ENCODE data around the gene RALGAPA2.

The RALGAPA2 gene

DNA sequence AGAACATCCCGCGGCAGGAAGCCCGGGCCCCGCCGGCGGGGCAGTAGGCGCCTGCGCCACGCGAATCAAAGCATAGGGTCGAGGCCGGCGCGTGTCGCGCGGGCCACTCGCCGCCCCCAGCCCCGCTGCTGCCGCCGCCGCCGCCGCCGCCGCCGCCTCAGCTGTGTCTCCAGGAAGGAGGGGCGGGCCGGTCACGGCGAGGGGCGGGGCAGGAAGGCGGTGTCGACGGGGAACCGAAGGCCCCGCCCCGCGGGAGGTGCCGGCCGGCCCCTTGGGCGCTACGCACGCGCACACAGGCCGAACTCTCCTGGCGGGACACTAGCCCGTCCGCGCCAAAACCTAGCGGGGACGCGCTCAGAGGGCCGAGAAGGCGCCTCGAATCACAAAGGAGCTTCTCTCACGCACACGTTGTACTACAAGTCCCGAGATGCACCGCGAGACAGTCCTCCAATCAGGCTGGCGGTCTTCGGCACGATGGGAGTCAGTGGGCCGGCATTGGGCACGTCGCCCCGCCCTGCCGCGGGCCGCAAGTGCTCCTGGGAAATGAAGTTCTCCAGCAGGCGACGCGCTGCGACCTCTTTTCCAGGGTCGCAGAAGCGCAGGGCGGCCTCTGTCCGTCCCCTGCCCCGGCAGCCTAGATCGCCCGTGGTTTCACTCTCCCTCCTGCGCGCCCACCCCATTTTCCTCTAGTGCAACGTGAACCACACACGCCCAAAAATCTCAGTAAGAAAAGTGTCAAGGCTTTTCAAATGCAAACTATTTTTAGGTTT is at the start of gene RALGAPA2:
RALGAPA2 (minus strand) TSS at position 171 of the 770 bp plus-strand sequence; CDS start at position 7, 164 bp downstream.
- DNase-seq (ENCODE audit: low read depth, low spot score), result peak; percentile 90

DNA sequence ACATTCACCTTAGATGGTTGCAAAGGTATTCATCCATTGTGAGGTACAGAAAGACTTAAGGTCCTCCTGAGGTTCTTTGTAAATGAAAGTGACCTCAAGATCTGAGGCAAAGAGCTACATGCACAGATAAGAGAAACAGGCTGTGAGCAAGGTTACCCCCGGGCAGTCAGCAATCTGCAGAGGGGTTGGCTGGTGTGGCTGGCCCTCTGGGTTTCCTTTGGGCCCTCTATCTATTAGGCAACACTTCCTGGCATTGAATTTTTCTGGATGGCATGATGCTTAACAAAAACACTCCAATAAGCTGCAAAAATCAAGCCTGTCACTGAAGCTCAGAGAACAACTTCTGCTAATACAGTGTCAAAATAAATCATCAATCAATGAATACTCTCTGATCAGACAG is 48.9 kb upstream of the RALGAPA2 start:
- DNase-seq (ENCODE audit: low read depth, low spot score), result no peak

DNA sequence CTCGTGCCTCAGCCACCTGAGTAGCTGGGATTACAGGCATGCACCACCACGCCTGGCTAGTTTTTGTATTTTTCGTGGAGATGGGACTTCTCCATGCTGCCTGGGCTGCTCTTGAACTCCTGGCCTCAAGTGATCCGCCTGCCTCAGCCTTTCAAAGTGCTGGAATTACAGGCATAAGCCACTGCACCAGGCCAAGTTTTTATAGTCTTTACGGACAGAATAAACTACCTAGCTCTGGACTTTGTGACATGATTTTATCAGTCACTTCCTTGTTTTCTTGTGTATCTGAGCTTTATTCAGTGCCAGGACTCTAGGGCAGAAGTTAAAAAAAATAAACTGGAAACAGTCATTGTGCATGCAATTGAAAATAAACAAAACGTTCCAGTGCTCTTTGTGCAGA is 46.7 kb upstream of the RALGAPA2 start:
- DNase-seq (ENCODE audit: low read depth, low spot score), result no peak

DNA sequence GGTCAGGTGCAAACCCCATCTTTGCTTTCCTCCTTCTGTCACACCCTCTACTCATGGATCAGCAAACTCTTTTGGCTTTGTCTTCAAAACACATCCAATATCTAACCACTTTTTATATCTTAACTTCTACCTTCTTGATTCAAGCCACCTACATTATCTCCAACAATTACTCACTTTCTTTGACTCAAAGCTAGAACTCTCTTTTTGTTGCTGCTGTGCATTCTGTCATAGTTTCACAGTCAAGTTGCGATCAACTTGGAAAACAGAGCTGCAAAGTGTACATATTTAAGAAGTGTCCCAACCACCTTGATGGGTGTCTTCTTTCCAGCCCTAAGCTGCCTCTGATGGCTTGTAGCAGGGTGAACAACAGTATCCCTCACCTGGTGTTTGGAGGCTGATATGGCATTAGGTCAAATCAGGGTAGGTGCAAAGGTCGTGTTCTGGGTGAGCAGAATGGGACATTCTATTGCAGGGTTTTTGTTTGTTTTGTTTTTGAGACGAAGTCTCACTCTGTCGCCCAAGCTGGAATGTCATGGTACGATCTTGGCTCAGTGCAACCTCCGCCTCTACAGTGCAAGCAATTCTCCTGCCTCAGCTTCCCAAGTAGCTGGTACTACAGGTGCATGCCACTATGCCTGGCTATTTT is 43.4 kb upstream of the RALGAPA2 start:
- no peak for DNase-seq (ENCODE audit: low read depth, low spot score)

DNA sequence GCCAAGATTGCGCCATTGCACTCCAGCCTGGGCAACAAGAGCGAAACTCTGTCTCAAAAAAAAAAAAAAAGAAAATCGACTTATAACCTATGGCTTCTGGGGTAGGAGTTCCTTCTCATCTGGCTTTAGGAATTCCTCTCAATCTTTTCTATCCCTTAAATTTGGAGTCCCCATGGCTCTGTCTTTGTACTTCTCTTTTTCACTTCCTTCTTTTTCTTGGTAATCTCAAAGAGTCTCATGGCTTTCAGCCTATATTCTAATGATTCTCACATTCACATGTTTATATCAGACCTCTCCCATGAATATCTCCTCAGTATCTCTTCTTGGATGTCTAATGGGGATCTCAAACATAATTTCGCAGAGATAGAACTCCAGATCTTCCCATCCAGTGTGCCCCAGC is 42.8 kb upstream of the RALGAPA2 start:
- no peak for DNase-seq (ENCODE audit: low read depth, low spot score)

DNA sequence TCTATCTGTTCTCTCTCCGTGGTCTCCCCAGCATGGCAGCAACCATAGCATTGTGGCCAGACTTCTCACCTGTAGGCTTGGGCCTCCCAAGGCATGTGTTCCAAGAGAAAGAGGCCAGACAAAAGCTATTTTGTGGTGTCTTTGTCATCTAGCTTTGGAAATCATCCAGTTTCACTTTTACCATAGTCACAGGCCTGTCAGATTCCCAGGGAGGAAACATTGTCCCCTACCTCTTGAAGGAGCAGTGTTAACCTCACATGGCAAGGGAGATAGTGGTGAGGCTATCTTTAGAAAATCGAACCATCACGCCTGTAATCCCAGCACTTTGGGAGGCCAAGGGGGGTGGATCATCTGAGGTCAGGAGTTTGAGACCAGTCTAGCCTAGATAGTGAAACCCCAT is 42.3 kb upstream of the RALGAPA2 start:
- no peak for DNase-seq (ENCODE audit: low read depth, low spot score)

DNA sequence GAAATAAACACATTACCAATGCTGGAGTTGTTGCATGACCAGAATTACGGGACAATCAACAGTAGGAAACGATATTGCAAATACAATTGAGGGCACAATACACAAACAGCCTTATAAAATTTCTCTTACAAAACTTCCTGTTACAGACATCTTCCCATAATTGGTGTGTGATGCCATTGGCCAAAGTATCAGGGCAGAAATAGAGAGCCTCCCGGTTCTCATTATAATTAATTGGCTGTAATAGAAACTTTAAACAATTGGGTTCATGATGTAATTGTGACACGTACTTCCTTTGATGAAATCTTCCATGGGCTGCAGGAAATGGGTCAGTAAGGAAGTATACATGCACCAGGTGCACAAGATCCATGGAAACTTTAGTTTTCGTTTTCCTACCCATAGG is 40.3 kb upstream of the RALGAPA2 start:
- no peak for DNase-seq (ENCODE audit: low read depth, low spot score)

DNA sequence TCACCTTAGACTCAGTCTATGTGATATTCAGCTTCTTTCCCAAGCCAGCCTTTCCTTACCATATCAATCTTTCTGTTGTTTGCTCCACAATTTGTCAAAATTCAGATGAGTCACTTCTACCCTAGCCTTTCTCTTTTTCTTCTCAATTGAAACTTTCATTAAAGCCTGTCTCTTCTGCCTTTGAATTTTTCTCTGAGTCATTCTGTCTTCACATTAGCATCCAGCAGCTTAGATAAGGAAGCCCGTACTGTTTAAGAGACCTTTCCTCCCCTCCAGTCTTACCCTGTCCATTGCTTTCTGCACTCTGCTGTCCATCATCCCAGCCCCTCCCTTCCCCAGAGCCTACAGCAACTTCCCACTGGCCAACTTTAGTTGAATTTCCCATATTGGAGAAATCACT is 34.9 kb upstream of the RALGAPA2 start:
- DNase-seq (ENCODE audit: low read depth, low spot score), result no peak

DNA sequence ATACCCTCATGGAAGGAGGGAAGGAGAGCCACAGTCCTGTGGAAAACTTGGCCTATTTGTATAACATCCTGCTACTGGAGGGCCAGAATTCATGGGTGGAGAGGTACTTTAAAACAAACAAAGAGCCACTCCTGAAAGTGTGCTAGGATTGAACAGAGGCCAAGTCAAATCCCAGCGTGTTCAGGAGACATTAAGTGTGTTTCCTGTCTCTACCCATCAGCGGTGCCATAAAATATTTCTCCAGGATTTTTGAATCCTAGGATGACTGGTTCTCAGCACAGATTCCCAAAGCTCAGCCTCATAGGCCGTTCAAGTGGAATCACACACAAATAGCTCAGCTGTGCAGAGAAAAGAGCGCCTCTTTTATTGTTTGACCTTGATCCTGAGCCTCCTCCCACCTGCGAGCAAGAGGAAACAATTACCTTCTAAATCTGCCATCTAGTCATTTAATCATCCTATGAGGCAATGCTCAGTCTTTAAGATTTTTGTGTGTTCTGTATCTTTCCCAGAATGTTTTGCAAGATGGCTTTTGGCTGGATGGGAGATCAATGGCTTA is 31.8 kb upstream of the RALGAPA2 start:
- no peak for DNase-seq (ENCODE audit: low read depth, low spot score)

DNA sequence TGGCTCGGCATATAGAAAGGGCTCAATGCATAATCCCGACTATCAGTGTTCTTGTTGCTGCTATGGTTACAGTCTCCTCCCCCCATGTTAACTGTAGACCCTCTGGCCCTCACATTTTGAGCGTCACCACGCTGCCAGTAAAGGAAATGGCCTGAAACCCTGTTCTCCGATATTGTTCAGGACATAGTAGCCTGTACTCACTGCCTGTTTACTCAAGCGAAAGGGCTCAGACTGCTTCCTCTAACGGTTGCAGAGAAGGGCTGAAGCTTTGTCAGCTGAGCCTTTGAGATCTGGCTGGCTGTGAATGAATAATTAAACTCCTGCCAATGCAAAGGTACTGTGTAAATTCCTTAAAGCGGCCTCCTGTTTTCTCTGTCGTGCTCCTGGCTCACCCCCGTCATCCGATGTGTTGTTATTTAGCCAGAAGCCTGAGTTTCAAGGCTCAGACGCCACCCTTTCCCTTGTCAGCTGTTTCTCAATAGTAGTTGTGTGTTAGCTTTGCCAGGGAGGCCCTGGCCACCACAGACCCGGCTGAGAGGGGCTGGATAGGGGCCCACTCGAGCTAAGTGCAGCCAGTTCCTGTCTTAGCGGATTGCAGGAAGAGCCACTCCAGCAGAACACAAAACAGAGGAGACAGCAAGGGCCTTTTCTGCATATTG is 31.2 kb upstream of the RALGAPA2 start:
- DNase-seq (ENCODE audit: low read depth, low spot score), result no peak

DNA sequence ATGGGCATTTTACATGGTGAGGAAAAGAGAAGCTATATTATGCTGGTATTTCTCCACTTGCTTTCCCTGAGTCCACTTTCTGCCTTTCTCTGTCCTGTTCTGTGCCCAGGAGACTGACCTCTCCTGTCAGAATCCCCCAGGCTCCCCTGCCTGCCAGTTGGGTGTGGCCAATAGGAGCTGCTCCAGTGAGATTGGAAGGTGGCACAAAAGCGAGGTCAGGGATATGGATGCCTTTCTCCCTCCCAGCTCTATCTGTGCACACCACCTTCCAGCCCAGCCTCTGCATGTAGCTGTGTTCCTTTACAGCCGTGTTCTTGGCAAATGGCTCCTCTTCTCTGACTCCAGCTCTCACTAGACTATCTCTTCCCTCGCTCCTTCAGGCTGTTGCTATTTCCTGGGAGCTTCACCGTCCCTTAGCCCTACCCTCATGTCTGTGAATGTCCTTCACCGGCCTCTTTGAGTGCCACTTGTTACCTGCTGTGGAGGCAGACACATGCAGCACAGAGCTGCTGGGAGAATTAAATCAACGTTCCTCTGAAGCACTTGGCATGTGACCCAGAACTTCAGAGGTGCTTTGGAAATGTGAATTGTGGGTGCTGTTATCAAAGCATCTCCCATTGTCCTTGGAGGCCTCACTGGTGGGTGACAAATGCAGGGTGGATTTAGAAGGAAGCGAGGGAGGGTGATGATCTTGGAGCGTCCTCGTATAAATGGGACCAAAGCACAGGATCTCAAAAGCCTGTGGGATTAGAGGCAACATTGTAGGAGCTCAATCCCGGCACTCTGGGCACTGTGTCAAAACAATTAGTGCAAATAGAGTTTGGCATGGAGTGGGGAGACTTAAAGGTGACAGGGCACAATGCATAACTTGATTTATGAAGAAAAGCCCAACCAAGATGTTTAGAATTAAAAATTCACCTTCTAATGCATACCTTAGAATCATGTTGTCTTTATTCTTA is 28.9 kb upstream of the RALGAPA2 start:
- no peak for DNase-seq (ENCODE audit: low read depth, low spot score)

DNA sequence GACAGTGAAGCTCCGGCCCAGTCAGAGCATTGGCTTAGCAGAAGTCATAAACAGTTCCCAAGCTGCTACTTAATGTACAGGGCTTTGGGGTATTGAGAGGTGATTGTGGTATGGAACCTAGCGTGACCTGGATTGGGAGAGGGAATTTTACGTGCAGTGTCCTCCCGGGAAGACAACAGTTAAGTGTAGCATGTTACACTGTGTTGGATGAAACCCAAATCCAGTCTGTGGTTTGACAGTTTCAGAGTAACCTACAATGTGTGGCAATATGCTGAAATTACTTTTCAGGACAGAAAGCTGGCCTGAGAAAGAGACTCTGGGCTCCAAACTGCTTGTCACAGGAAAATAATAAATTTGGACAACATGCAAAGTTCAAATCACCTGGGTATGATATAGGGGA is 28.1 kb upstream of the RALGAPA2 start:
- DNase-seq (ENCODE audit: low read depth, low spot score), result no peak

DNA sequence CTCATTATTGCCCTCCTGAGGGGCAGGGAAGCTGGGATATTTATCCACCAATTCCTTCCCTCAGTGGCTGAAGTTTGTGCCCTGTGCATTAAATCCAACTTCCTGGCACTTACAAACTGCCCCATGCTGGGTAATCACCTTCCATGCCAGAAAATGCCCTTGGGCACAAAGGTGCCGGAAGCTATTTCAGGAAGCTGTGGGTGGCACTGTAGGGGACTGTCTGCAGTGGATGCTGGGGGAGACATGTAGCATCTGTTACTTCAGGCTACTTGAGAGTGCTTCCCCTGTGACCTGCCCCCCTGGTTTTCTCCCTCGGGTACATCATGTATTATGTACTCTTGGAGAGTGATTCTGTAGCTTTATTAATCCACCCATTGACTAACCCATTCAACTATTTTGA is 24.7 kb upstream of the RALGAPA2 start:
- DNase-seq (ENCODE audit: low read depth, low spot score), result no peak

DNA sequence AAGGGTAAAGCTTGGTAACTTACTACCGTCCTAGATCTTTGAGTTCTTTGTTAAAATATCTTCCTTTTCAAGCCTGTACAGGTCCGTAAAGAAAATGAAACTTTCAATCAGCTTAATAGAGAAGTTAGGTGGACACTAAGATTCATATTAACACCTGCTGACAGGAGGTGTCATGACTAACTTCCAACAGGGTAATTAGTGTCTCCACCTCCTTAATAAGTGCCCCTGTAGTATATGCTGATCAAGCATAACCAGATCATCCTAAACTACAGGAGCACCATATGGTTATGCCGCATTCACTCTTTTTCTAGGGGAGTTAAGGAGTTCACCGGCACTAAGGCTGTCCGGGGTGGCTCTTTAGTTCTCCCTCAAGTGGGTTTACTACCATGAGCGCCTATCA is 23.9 kb upstream of the RALGAPA2 start:
- DNase-seq (ENCODE audit: low read depth, low spot score), result no peak

DNA sequence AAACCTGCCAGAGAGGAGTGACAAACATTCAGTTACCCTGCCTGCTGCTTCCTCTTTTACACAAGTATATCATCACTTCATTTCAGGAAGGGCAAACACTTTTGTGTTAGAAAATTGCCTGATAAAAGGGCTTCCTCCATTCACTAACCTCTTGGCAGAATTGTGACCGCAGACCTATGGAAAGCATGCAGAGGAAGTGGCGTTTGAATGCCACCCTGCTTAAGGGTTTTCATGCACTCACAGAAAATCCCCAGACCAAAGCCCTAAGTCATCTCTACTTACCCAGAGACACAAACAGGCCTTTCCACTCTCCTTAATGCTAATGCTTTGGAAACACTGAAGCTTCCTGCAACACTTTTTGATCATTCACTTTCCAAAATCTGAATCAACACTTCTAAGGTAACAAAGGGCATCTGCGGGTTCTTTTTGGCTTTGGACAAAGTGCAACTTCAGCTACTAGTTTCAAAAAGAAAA is 22.1 kb upstream of the RALGAPA2 start:
- DNase-seq (ENCODE audit: low read depth, low spot score), result no peak

DNA sequence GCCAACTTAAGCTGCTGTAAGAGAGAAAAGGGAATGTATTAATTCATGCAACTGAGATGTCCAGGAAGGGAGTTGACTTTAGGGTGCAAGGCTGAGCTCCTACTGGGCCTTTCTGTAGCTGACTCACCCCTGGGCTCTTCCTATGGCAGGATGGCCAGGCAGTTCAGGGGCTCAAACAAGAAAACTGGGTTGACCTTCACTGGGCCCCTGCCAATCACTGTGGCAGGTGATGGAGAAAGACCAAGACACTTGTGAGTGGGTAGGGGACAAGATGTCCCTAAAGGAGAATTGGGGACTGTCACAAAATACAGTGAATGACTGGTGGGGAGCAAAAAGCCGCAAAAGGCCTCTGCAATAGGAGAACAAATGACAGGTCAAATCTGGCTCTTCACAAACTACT is 21.5 kb upstream of the RALGAPA2 start:
- no peak for DNase-seq (ENCODE audit: low read depth, low spot score)

DNA sequence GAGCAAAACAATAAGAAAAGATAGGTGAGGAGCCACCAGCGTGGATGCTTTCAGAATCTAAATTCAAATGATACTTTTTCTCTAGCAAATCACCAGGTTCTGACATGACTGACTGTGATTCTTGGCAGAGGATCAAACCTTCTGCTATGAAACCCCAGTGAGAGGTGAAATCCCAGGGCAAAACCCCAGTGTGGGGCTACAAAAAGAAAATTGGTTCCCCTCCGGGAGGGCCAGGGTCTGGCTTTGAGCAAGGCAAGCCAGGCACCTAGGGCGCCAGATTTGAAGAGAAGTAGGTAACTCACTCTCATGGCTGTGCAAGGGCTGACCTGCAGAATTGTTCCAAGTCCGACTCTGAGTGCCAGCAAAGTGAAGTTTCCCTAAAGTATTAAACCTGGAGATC is 20.2 kb upstream of the RALGAPA2 start:
- no peak for DNase-seq (ENCODE audit: low read depth, low spot score)

DNA sequence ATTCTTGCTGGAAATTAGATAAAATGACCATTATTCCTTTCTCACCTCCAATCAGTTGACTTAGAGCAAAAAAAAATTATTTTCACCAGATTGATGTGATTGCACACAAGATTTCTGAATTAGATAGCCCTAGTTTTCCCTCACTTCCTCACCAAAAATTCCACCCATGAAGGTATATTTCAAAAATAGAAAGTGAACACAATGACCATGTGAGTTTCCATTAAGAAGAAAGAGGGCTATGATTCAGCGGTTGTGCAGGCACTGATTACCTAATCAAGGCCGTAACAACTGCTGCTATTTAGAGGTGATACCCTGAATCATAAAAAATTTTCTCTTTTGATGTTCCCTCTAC is 19.5 kb upstream of the RALGAPA2 start:
- no peak for DNase-seq (ENCODE audit: low read depth, low spot score)

DNA sequence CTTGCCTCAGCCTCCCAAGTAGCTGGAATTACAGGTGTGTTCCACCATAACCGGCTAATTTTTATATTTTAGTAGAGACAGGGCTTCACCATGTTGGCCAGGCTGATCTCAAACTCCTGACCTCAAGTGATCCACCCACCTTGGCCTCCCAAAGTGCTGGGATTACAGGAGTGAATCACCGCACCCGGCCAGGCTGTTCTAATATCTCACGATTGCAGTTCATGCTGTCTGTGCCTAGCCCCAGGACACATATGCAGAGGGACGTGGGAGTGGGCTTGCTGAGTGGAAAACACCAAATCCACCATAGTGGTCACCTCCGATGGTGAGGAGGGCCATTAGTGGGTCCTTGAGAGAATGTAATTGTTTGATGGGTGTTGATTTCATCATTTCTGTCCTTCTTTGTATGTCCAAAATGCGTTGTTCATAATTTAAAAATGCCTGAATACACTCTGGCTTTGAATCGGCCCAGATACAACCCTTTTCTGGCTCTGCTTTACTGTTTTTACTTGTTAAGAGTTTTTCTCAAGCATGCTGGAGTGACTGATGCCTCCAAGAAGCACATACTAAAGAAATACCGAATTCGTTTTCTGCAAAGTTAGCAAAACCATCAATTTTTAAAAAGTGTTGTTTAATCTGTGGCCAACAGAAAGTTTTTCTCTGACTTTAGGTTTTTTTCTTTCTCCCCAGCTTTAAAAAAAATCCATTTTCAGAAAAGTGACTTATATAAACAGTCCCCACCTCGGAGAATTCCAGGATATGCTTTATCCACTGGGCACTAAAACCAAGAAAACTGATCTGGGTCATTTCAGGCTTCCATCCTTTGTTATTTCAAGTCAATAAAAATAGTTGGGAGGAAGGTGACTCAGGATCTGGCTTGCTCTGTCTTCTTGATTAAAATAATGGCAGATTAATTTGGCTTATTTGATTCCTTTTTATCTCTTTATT is 18.8 kb upstream of the RALGAPA2 start:
- no peak for DNase-seq (ENCODE audit: low read depth, low spot score)

DNA sequence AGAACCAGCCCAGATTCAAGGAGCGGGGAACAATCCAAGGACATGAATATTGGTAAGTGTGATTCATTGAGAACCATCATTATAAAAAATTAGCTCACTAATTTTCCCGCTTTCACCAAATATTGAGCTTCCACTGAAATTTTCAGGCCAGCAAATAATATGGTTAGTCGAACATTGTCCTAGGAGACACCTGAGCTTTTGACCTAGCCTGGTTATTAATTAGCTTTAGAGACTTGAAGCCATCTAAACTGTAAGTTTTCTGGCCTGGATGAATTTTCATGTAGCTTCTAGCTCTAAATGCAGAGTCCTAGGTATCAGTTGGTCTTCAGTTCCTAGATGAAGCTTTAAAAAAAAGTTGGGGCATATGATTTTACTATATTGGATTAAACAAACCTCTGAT is 17.1 kb upstream of the RALGAPA2 start:
- no peak for DNase-seq (ENCODE audit: low read depth, low spot score)

Measured in activated naive CD8-positive, alpha-beta T cell treated with anti-CD3 and anti-CD28 coated beads, Interleukin-2, amount 50 U/mL, for 16 hours (primary cell).